HL-60 (cell line): ENCODE results near the gene GMCL2.

Experiments used
- DNase-seq, 2 experiments: peaks; one replicate each; pipeline ENCODE4 v3.0.0-alpha.2; 2010 to 2020; ENCODE audit warnings: low read depth in 1 of 2, low spot score in 1 of 2
- H3K27ac ChIP-seq: fragments of 250-450 bp; sonication (Bioruptor Pico); replicated peaks from 2 replicates; pipeline ENCODE4 v1.5.1; 2020; ENCODE audit warnings: mild to moderate bottlenecking, moderate library complexity
- H3K27me3 ChIP-seq: fragments of 250-450 bp; sonication (Bioruptor Pico); 2 replicates; pipeline ENCODE4 v1.5.1; 2021; ENCODE audit warnings: mild to moderate bottlenecking, moderate library complexity; ENCODE audit not compliant: insufficient read depth, poor library complexity, severe bottlenecking
- H3K4me3 ChIP-seq: replicated peaks from 2 replicates; pipeline ENCODE4 v1.5.1; 2011; ENCODE audit warnings: mild to moderate bottlenecking, control low read depth, low read length; ENCODE audit not compliant: insufficient read depth
- CTCF ChIP-seq: IDR thresholded peaks from one replicate; pipeline ENCODE4 v1.5.1; 2011; ENCODE audit warnings: low read length, control low read depth, inconsistent platforms; ENCODE audit not compliant: insufficient read depth
- GABPA ChIP-seq: IDR thresholded peaks from 2 replicates; pipeline ENCODE4 v1.6.1; 2012; ENCODE audit warnings: low read depth
- POLR2AphosphoS5 ChIP-seq: IDR thresholded peaks from 2 replicates; pipeline ENCODE4 v1.6.1; 2012; ENCODE audit warnings: low read depth
- SPI1 ChIP-seq: IDR thresholded peaks from 2 replicates; pipeline ENCODE4 v1.6.1; 2012; ENCODE audit warnings: low read depth, mild to moderate bottlenecking, borderline replicate concordance
- TF ChIP-seq, protein P1 (sequence below): IDR thresholded peaks from 2 replicates; pipeline ENCODE4 v1.6.1; 2012; ENCODE audit warnings: low read depth; ENCODE audit not compliant: insufficient replicate concordance

The GMCL2 gene

GRCh38 chr5:178196281-178196812 lies 9.2 kb upstream of the GMCL2 start:
- TF ChIP-seq SPI1 (no peak), GABPA (no peak), POLR2AphosphoS5 (no peak), CTCF (no peak)
- Histone ChIP-seq H3K27ac (no peak overlapping the region), H3K27me3 (no peaks in the 10 kb centered on the region), H3K4me3 (no peak overlapping the region)
- DNase-seq: no peak

GRCh38 chr5:178194026-178194425 lies 6.9 kb upstream of the GMCL2 start:
- TF ChIP-seq POLR2AphosphoS5 (0 out of 2 replicates have a peak, but pooled peaks have one; percentile 26), SPI1 (peak; percentile 60; the same call in 1 of the 2 replicates)
- TF ChIP-seq, protein P1, sequence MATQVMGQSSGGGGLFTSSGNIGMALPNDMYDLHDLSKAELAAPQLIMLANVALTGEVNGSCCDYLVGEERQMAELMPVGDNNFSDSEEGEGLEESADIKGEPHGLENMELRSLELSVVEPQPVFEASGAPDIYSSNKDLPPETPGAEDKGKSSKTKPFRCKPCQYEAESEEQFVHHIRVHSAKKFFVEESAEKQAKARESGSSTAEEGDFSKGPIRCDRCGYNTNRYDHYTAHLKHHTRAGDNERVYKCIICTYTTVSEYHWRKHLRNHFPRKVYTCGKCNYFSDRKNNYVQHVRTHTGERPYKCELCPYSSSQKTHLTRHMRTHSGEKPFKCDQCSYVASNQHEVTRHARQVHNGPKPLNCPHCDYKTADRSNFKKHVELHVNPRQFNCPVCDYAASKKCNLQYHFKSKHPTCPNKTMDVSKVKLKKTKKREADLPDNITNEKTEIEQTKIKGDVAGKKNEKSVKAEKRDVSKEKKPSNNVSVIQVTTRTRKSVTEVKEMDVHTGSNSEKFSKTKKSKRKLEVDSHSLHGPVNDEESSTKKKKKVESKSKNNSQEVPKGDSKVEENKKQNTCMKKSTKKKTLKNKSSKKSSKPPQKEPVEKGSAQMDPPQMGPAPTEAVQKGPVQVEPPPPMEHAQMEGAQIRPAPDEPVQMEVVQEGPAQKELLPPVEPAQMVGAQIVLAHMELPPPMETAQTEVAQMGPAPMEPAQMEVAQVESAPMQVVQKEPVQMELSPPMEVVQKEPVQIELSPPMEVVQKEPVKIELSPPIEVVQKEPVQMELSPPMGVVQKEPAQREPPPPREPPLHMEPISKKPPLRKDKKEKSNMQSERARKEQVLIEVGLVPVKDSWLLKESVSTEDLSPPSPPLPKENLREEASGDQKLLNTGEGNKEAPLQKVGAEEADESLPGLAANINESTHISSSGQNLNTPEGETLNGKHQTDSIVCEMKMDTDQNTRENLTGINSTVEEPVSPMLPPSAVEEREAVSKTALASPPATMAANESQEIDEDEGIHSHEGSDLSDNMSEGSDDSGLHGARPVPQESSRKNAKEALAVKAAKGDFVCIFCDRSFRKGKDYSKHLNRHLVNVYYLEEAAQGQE: no peak
- Histone ChIP-seq H3K27ac (peak overlapping the region; percentile 42), H3K4me3 (no peak overlapping the region), H3K27me3 (no peaks in the 10 kb centered on the region)
- DNase-seq: peak in 1 of 2 experiments; percentile 87

DNA sequence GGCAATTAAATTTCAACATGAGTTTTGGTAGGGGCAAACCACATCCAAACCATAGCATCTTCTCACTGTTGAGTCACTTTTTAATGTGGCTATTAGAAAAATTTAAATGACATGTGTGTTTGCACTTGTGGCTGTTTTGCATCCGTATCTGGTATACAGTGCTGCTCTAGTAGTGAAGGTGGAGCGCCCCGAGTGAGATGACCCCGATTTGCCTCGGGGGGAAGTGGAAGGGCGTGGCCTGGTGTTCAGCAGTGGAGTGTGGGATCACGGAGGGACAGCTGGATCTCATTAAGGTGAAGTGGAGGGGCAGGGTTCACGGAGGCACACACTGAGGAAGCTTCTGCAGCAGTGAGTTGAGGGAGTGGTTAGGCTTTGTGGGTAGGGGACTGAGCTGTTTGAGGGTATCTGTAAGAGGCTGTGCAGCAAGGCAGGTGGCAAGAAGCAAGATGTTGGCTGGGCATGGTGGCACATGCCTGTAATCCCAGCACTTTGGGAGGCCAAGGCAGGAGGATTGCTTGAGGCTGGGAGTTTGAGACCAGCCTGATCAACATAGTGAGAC lies 6.2 kb upstream of the GMCL2 start:
- H3K27ac ChIP-seq: peak overlapping the region; percentile 42
- H3K27me3 ChIP-seq: no peaks in the 10 kb centered on the region
- TF ChIP-seq CTCF (no peak), GABPA (no peak), SPI1 (no peak), POLR2AphosphoS5 (no peak)
- TF ChIP-seq, protein P1: no peak
- no peak for DNase-seq
- no peak overlapping the region for H3K4me3 ChIP-seq

DNA sequence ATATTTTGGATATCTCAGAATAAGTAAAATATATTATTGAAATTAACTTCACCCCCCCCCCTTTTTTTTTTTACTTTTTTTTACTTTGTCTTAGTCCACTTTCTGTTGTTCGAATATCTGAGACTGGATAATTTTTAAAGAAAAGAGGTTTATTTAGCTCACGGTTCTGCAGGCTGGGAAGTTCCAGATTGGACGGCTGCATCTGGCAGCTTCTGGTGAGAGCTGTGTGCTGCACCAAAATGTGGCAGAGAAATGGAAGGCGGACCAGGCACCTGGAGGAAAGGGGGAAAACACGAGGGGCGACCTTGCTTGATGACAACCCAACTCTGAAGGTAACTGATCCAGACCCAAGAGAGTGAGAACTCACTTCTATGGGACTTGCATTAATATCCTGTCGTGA lies 5.6 kb upstream of the GMCL2 start:
- H3K4me3 ChIP-seq: no peak overlapping the region
- no peak overlapping the region for H3K27ac ChIP-seq
- TF ChIP-seq, protein P1: no peak
- no peak for TF ChIP-seq CTCF
- TF ChIP-seq SPI1: no peak
- no peak for TF ChIP-seq POLR2AphosphoS5
- TF ChIP-seq GABPA: no peak
- no peak for DNase-seq
- no peaks in the 10 kb centered on the region for H3K27me3 ChIP-seq
